Activated T-cell treated with anti-CD3 and anti-CD28 coated beads, Interleukin-2, amount 50 U/mL, for 4 hours (primary cell): ENCODE measurements around the gene MYO6. TPM values are rescaled to one million over a fixed set of nuclear protein-coding genes. Genes with fewer than 3 reads are reported as not detected.

Experiments used
- ATAC-seq, 2 donors: fragments of 200-7000 bp; cut with Tn5 transposase; one replicate each; pipeline ENCODE4 v1.10.0; 2021
- DNase-seq: peaks from one replicate; pipeline ENCODE4 v3.0.0-alpha.2; 2020
- H3K27me3 Mint-ChIP-seq: one replicate; pipeline ENCODE4 v1.8.0; 2021; ENCODE audit warnings: low read depth, mixed read lengths
- H3K36me3 Mint-ChIP-seq: one replicate; pipeline ENCODE4 v1.8.0; 2022; ENCODE audit warnings: mixed read lengths; ENCODE audit not compliant: insufficient read depth
- H3K4me1 Mint-ChIP-seq: one replicate; pipeline ENCODE4 v1.8.0; 2021; ENCODE audit warnings: low read depth, mixed read lengths
- H3K4me3 Mint-ChIP-seq: one replicate; pipeline ENCODE4 v1.8.0; 2021; ENCODE audit warnings: mild to moderate bottlenecking, moderate library complexity, mixed read lengths
- H3K9me3 Mint-ChIP-seq: one replicate; pipeline ENCODE4 v1.8.0; 2021; ENCODE audit warnings: mixed read lengths
- total RNA-seq, 3 donors: library from RNA; stranded (reverse); gene quantifications; one replicate each; pipeline ENCODE4 v1.2.1, GENCODE V29; 2021

The MYO6 gene
- total RNA-seq, 3 donors from 2014 or later = 0.71 to 1.0 (median 0.92) TPM

DNA sequence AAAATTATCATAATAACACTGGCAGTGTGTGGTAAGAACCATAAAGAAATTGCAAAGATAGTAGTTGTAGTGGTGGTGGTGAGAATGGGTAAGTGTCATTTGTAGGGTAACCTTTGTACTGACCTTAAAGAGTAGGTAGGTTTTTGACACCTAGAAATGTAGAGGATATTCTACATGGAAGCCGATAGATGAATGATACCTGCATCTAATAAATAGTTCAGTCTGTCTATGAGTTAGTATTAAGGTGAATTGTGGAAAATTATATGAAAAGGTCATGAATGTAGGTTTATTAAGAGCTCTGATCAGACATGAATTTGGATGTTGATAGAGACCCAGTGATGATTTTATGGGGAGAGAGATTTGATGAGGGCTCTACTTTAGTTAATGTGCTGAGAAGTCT, 78.1 kb downstream of the MYO6 start:
- H3K4me3 Mint-ChIP-seq = no peak overlapping the region

GRCh38 chr6:75830959-75831885, 82.2 kb downstream of the MYO6 start:
- H3K4me3 Mint-ChIP-seq = no peak overlapping the region
- no peaks in the 10 kb centered on the region for H3K27me3 Mint-ChIP-seq
- DNase-seq (no peak), ATAC-seq (peak; percentile 86 to 88)
- H3K36me3 Mint-ChIP-seq = no peaks in the 10 kb centered on the region
- H3K9me3 Mint-ChIP-seq = no peaks in the 10 kb centered on the region
- H3K4me1 Mint-ChIP-seq = peaks cover 4% of the 10 kb centered on the region

More for the DNA sequence above, 78.1 kb downstream of the MYO6 start:
- ATAC-seq = no peak
- peaks cover 4% of the 10 kb centered on the region for H3K4me1 Mint-ChIP-seq
- no peaks in the 10 kb centered on the region for H3K36me3 Mint-ChIP-seq
- H3K27me3 Mint-ChIP-seq = no peaks in the 10 kb centered on the region
- H3K9me3 Mint-ChIP-seq = no peaks in the 10 kb centered on the region
- no peak for DNase-seq

- DNase-seq (no peak), ATAC-seq (no peak)
- no peaks in the 10 kb centered on the region for H3K27me3 Mint-ChIP-seq
- no peak overlapping the region for H3K4me3 Mint-ChIP-seq
- peaks cover 4% of the 10 kb centered on the region for H3K4me1 Mint-ChIP-seq
- peaks cover 1% of the 10 kb centered on the region for H3K36me3 Mint-ChIP-seq
- no peaks in the 10 kb centered on the region for H3K9me3 Mint-ChIP-seq
These were observed 85.4 kb downstream of the MYO6 start for GRCh38 chr6:75834447-75834846.

- no peaks in the 10 kb centered on the region for H3K27me3 Mint-ChIP-seq
- DNase-seq (no peak), ATAC-seq (no peak)
- H3K9me3 Mint-ChIP-seq = no peaks in the 10 kb centered on the region
- no peak overlapping the region for H3K4me3 Mint-ChIP-seq
- no peaks in the 10 kb centered on the region for H3K4me1 Mint-ChIP-seq
- H3K36me3 Mint-ChIP-seq = peaks cover 1% of the 10 kb centered on the region
These were observed 93.2 kb downstream of the MYO6 start for GRCh38 chr6:75842191-75842590.

- H3K4me3 Mint-ChIP-seq = no peak overlapping the region
- ATAC-seq = no peak
- H3K36me3 Mint-ChIP-seq = peaks cover 1% of the 10 kb centered on the region
- H3K9me3 Mint-ChIP-seq = no peaks in the 10 kb centered on the region
- no peaks in the 10 kb centered on the region for H3K4me1 Mint-ChIP-seq
- no peaks in the 10 kb centered on the region for H3K27me3 Mint-ChIP-seq
- no peak for DNase-seq
These were observed 93.7 kb downstream of the MYO6 start for GRCh38 chr6:75842732-75843131.

- DNase-seq (no peak), ATAC-seq (no peak)
- Mint-ChIP-seq H3K36me3 (no peaks in the 10 kb centered on the region), H3K27me3 (no peaks in the 10 kb centered on the region), H3K4me1 (no peaks in the 10 kb centered on the region), H3K9me3 (no peaks in the 10 kb centered on the region), H3K4me3 (no peak overlapping the region)
These were observed 94.4 kb downstream of the MYO6 start for GRCh38 chr6:75843396-75843795.

- Mint-ChIP-seq H3K36me3 (no peaks in the 10 kb centered on the region), H3K4me1 (no peaks in the 10 kb centered on the region), H3K9me3 (no peaks in the 10 kb centered on the region), H3K4me3 (no peak overlapping the region), H3K27me3 (no peaks in the 10 kb centered on the region)
- ATAC-seq (no peak), DNase-seq (no peak)
These were observed 99.2 kb downstream of the MYO6 start for GRCh38 chr6:75848274-75848673.

DNA sequence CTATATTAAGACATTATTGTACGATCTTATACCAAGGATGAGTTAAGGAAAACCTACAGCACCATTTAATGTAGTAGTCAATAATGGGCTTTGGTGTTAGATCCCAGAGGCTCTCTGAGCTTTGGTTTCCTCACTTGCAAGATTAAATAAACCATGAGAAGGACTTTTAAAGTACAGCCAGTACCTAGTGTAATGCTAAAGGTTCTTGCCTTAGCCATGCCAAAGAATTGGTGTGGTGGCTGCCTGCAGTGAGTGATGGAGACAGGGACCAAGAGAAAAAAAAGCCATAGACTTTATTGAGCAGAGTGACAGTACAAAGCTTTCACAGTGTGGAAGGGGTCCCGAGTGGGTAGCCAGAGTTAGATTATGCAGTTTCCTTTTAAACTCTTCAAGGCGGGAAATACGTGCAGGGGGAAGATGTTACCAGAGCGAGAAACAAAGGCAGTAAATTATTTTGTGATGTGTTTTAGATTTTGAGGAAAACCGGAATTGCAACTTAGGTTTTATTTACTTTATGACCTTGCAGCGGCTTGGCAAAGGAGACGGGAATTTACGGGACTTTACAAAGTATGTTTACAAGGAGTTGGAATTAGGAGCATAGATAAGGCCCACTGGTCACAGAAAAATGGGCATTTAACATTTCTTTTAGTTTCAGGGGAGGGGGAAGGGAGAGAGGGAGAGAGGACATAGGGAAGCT, 100.4 kb downstream of the MYO6 start:
- DNase-seq (no peak), ATAC-seq (no peak)
- H3K36me3 Mint-ChIP-seq = no peaks in the 10 kb centered on the region
- H3K27me3 Mint-ChIP-seq = peaks cover 2% of the 10 kb centered on the region
- H3K4me1 Mint-ChIP-seq = no peaks in the 10 kb centered on the region
- H3K9me3 Mint-ChIP-seq = no peaks in the 10 kb centered on the region
- H3K4me3 Mint-ChIP-seq = no peak overlapping the region

DNA sequence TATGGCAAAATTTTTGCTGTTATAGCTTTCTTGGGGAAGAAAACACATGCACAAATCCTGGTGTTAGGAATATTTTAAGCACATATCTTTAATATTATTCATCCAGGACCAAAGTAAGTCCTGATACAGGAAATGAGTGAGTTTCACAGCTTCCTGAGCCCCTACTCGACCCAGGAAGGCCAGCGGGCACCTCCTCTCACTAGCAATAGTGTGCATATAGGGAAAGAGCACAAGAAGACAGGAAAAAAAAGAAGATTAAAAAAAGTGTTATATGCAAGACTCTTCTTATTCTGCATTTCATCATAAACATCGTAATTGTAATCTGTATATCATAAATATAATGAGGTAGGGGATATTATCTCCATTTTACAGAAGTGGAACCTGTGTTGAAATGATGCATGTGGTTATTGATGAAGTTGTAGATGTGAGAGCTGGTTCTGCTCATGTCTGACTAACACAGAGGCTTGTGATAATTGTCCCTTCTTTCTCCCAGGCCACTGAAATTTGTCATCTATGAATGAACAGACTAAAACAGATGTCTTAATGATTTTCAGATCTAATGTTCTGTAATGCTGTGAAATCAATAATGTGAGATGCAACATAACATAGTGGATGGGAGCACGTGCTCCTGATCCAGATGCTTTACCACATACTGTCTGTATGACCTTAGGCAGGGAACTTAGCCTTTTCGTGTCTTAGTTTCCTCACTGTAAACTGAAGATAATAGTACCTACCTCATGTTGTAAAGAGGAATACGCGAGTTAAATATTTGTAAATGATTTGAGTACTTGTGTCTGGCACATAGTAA, 101.2 kb downstream of the MYO6 start:
- H3K27me3 Mint-ChIP-seq = peaks cover 3% of the 10 kb centered on the region
- ATAC-seq (no peak), DNase-seq (no peak)
- no peaks in the 10 kb centered on the region for H3K36me3 Mint-ChIP-seq
- H3K9me3 Mint-ChIP-seq = no peaks in the 10 kb centered on the region
- no peak overlapping the region for H3K4me3 Mint-ChIP-seq
- no peaks in the 10 kb centered on the region for H3K4me1 Mint-ChIP-seq

- no peaks in the 10 kb centered on the region for H3K9me3 Mint-ChIP-seq
- DNase-seq (no peak), ATAC-seq (no peak)
- H3K27me3 Mint-ChIP-seq = peaks cover 3% of the 10 kb centered on the region
- H3K4me1 Mint-ChIP-seq = no peaks in the 10 kb centered on the region
- no peak overlapping the region for H3K4me3 Mint-ChIP-seq
- H3K36me3 Mint-ChIP-seq = no peaks in the 10 kb centered on the region
These were observed 103.7 kb downstream of the MYO6 start for GRCh38 chr6:75852721-75853120.

GRCh38 chr6:75853806-75854205, 104.8 kb downstream of the MYO6 start:
- peaks cover 3% of the 10 kb centered on the region for H3K27me3 Mint-ChIP-seq
- no peaks in the 10 kb centered on the region for H3K36me3 Mint-ChIP-seq
- no peaks in the 10 kb centered on the region for H3K4me1 Mint-ChIP-seq
- no peak overlapping the region for H3K4me3 Mint-ChIP-seq
- DNase-seq = no peak
- H3K9me3 Mint-ChIP-seq = no peaks in the 10 kb centered on the region
- ATAC-seq = no peak

DNA sequence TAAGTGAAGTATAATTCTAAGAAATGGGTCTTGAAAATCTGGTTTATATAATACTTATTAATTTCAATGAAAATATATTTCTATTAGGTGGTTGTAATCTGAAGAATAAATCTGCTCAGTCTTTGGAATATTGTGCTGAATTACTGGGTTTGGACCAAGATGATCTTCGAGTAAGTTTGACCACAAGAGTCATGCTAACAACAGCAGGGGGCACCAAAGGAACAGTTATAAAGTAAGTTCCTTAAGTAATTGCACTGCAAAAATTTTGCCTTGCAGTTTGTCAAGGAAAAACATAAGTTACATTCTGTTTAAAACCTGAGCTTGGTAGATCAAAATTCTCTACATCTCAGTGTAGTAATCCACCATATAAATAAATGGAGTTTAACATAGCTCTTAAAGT, 106.0 kb downstream of the MYO6 start:
- DNase-seq = no peak
- no peaks in the 10 kb centered on the region for H3K9me3 Mint-ChIP-seq
- no peak for ATAC-seq

GRCh38 chr6:75856902-75857301, 107.9 kb downstream of the MYO6 start:
- H3K27me3 Mint-ChIP-seq = peaks cover 7% of the 10 kb centered on the region
- no peaks in the 10 kb centered on the region for H3K9me3 Mint-ChIP-seq
- ATAC-seq = no peak
- no peak for DNase-seq
- no peak overlapping the region for H3K4me3 Mint-ChIP-seq
- no peaks in the 10 kb centered on the region for H3K4me1 Mint-ChIP-seq
- H3K36me3 Mint-ChIP-seq = no peaks in the 10 kb centered on the region

More for the DNA sequence above, 106.0 kb downstream of the MYO6 start:
- Mint-ChIP-seq H3K36me3 (no peaks in the 10 kb centered on the region), H3K4me3 (no peak overlapping the region), H3K4me1 (no peaks in the 10 kb centered on the region), H3K27me3 (peaks cover 6% of the 10 kb centered on the region)

GRCh38 chr6:75863001-75863400, 114.0 kb downstream of the MYO6 start:
- no peak for ATAC-seq
- Mint-ChIP-seq H3K27me3 (peaks cover 4% of the 10 kb centered on the region), H3K36me3 (no peaks in the 10 kb centered on the region), H3K4me1 (no peaks in the 10 kb centered on the region), H3K9me3 (no peaks in the 10 kb centered on the region), H3K4me3 (no peak overlapping the region)
- DNase-seq = no peak
